Posterior cingulate gyrus (tissue), 11 donors: ENCODE measurements around the gene PNMA6F.
"Not testable (repeated sequence)": the region's sequence is repeated elsewhere in the genome, so short reads cannot be mapped to it uniquely, and the experiment has no call there.

Experiments used
- DNase-seq, 10 donors: peaks; one replicate each; pipeline versions ENCODE4 v3.0.0 to v3.0.0-alpha.2; 2020 to 2021; ENCODE audit warnings: mixed read lengths in 3 of 10
- intact Hi-C: fragments of 100-400 bp; cut with DNase I; formaldehyde crosslinking; loops from one replicate; pipeline ENCODE4 v1.15.1; 2023

Gene PNMA6F

DNA sequence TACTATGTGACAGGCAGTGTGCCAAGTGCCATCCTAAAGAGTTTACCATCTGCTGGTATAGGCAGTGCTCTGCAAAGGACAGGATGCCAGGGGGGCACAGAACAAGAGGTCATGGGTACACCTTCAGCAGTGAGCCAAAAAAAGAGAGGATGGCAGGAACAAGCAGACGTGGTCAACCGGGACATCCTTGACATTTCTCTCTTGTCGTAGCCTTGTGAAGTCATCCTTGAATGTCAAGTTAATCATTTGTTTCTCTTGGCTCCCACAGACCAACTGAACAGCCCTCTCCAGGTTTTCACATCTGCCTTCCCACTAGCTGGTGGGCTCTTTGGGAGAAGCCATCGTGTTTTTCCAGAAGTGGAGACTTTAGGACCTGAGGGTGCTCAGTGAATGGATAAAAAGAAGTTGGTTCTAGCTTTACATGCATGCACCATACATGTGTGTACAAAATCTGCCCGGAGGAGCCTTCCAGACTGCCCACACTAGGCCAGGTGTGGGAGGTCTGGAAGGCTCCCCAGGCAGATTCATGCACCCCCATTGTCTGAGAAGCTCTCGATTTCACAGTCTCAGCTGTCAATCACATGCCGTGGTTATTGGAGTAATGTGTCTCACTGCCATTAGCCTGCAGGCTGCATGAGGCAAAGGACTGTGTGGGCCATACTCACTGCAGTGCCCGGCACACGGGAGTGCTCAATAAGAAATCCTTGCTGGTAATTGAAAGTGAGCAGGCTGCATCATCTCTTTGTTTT is 16.4 kb downstream of the PNMA6F start:
- peak in 1 of 10 donors; percentile 62 for DNase-seq
- intact Hi-C loops = no loop called here

DNA sequence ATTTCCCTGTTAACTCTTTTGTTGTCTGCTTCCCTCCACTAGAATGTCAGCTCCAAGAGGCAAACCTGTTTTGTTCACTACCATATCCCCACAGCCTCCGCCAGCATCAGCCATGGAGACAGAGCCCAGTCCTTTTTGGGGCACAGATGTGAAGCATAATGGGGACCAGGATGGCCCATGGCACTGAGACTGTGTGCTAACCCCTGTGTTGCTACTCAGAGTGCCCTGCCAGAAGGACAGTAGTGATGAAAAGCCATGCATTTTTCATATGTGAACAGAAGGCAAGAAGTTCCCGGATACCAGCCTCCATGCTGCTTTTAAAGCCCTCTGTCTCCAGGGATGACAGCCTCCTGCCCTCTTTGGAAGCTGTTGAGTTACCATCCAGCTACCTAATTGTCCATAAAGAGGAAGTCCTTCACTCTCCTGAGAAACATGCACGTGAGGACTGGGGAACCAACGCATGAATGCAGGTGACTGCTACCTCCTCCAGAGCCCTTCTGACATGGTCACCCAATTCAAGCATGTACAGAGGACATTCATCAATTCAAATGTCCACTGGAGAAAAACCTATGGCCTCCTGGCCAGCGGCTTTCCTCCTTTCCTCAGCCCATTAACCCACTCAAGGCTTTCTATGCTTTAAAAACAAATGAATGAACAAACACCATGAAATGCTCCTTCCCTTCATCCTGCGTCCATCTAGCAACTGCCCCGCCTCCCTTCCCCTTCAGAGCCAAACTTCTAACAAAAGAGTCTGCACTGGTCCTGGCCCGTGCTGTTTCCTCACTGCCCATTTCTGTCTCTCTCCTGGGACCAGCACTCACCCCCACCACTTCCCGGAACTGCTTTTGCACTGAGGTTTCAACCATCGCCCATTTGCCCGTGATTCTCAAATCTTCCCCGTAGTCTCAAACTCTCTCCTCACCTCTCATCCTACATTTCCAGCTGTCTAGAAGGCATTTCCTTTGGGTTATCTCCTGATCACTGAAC is 18.0 kb downstream of the PNMA6F start:
- DNase-seq = no peak
- intact Hi-C loops = no loop called here

- intact Hi-C loops = no loop called here
- no peak for DNase-seq
These were observed 18.8 kb downstream of the PNMA6F start for GRCh38 chrX:153302796-153303195.

- no peak for DNase-seq
- intact Hi-C loops = no loop called here
These were observed 19.8 kb downstream of the PNMA6F start for GRCh38 chrX:153301746-153302145.

DNA sequence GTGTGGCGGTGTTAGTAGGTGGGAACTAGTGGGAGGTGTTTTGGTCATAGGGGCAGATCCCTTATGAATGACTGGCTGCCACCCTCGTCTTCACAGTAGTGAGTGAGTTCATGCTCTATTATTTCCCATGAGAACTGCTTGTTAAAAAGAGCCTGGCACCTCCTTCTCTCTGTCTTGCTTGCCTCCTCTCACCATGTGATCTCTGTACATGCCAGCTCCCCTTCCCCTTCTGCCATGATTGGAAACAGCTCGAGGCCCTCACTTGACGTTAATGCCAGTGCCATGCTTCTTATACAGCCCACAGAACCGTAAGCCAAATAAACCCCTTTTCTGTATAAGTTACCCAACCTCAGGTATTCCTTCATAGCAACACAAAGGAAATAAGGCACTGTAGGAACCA is 21.7 kb downstream of the PNMA6F start:
- intact Hi-C loops = no loop called here
- no peak for DNase-seq

DNA sequence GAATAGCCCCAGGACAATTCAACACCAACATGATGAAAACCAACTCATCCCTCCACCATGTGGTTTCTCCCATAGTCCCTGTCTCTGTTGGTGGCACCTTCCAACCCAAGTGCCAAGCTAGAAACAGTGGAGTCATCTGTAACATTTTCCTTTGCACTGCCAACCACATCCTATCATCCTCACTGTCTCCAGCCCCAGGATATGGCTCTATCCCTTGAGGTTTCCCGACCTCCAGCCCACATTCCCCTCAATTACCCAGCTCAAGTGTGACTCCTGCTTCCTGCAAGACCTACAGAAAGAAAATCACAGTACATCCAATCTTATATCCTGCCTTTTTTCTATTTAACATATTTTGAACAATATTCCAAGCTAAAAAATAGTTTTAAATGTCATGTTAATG is 24.2 kb downstream of the PNMA6F start:
- no peak for DNase-seq
- intact Hi-C loops = no loop called here

GRCh38 chrX:153293485-153294071 is 28.0 kb downstream of the PNMA6F start:
- DNase-seq, intact Hi-C loops: not testable (repeated sequence)

- DNase-seq, intact Hi-C loops: not testable (repeated sequence)
These were observed 32.8 kb downstream of the PNMA6F start for GRCh38 chrX:153288807-153289206.

DNA sequence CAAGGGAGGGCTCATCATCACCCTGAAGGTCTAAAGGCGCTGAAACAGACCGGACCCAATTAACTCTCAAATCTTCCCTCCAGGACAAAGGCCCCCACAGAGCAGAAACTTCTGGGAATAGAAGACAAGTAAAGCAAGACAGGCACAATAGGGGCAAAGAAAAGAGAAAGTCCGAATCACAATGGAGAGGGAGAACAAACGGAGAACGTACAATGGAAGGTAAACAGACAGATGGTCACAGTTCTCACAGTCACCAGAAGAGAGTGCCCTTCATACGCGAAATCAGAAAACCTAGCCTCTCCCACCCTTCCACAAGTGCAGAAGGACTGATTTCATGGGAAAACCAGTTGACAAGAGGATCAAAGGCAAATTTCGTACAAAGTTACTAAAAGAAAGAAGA is 35.9 kb downstream of the PNMA6F start:
- intact Hi-C loops, DNase-seq: not testable (repeated sequence)

DNA sequence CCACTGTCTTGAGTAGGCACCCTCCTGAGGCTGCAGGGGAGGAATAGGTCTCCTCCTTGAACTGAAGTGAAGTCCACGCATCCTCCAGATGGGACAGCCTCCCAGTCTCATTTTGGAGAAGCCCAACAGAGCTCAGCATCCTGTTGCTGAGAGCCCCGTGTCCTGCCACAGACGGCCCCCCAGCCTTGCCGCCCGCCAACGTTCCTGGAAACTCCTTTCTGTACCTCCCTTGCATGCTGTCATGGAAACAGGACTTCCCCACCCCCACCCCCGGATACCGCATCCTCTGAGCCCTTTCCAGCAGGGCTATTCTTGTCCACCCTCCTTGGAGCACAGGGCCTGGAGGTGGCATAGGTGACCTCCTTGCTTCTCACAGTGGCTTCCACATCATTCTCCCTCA is 37.6 kb downstream of the PNMA6F start:
- DNase-seq, intact Hi-C loops: not testable (repeated sequence)

GRCh38 chrX:153281784-153282183 is 39.8 kb downstream of the PNMA6F start:
- DNase-seq, intact Hi-C loops: not testable (repeated sequence)

GRCh38 chrX:153279304-153279703 is 42.3 kb downstream of the PNMA6F start:
- intact Hi-C loops, DNase-seq: not testable (repeated sequence)

GRCh38 chrX:153276049-153276448 is 45.5 kb downstream of the PNMA6F start:
- intact Hi-C loops = not testable (repeated sequence)
- DNase-seq = peak in 1 of 10 donors; percentile 15

GRCh38 chrX:153275418-153275817 is 46.1 kb downstream of the PNMA6F start:
- intact Hi-C loops = not testable (repeated sequence)
- peak in 3 of 10 donors; percentile 20 to 75 (median 71) for DNase-seq

GRCh38 chrX:153272584-153272983 is 49.0 kb downstream of the PNMA6F start:
- DNase-seq = peak in 3 of 10 donors; percentile 52 to 73 (median 63)
- intact Hi-C loops = not testable (repeated sequence)

- peak in 3 of 10 donors; percentile 62 to 78 (median 72) for DNase-seq
- intact Hi-C loops = not testable (repeated sequence)
These were observed 49.5 kb downstream of the PNMA6F start for GRCh38 chrX:153272070-153272469.
